Endothelial cell of umbilical vein (primary cell): ENCODE results near the gene RPL36AL. TPM values are rescaled to one million over a fixed set of nuclear protein-coding genes. Genes with fewer than 3 reads are reported as not detected.

Experiments
- BruUV-seq: library from RNA; stranded (reverse); fragments of 400-500 nt; replicated peaks from 2 replicates; lab custom pipeline; 2021; lab: Mats Ljungman, UMichigan
- CTCF ChIA-PET: fragments of 300-600, 350-600 bp; sonication (Branson Sonifier 250); formaldehyde crosslinking; loops from one replicate; lab custom pipeline; 2021; ENCODE audit warnings: antibody characterized with exemption, inconsistent platforms; lab: Charles Lee
- POLR2A ChIA-PET: fragments of 300-600, 350-600 bp; sonication (Branson Sonifier 250); formaldehyde crosslinking; loops from one replicate; lab custom pipeline; 2021; ENCODE audit warnings: antibody characterized with exemption, inconsistent platforms; lab: Charles Lee
- DNase-seq: peaks from one replicate; pipeline ENCODE4 v3.0.0-alpha.2; 2011; ENCODE audit warnings: low read depth, low spot score
- FAIRE-seq: peaks from 2 replicates; lab custom pipeline; 2011; peaks lifted over from hg19 to GRCh38; lab: Jason Lieb, UNC
- H2AFZ ChIP-seq: 2 replicates; pipeline ENCODE4 v1.6.0; 2012; ENCODE audit warnings: low read depth, low read length, control low read depth, inconsistent platforms
- H3K27ac ChIP-seq: 2 replicates; pipeline ENCODE4 v1.5.1; 2011; ENCODE audit warnings: low read depth, mild to moderate bottlenecking, control low read depth, low read length, moderate library complexity; ENCODE audit not compliant: insufficient read depth
- H3K27me3 ChIP-seq, 2 experiments: 2 replicates each; pipeline versions ENCODE4 v1.6.0 to v1.6.1; 2011; ENCODE audit warnings: low read length in 2 of 2, mixed read lengths in 1 of 2; ENCODE audit not compliant: control insufficient read depth in 2 of 2, insufficient read depth in 2 of 2
- H3K36me3 ChIP-seq, 2 experiments: 2 replicates in 1 of 2; 3 replicates in 1 of 2; pipeline ENCODE4 v1.5.1; 2011; ENCODE audit warnings: low read length in 2 of 2, mild to moderate bottlenecking in 1 of 2, moderate library complexity in 1 of 2; ENCODE audit not compliant: control insufficient read depth in 2 of 2, insufficient read depth in 2 of 2; ENCODE audit errors: extremely low read depth in 1 of 2
- H3K4me1 ChIP-seq: 3 replicates; pipeline ENCODE4 v1.5.1; 2011; ENCODE audit warnings: mild to moderate bottlenecking, low read length; ENCODE audit not compliant: control insufficient read depth, insufficient read depth; ENCODE audit errors: extremely low read depth
- H3K4me2 ChIP-seq: 2 replicates; pipeline ENCODE4 v1.6.1; 2011; ENCODE audit warnings: low read length, control low read depth, mixed read lengths; ENCODE audit not compliant: insufficient read depth
- H3K4me3 ChIP-seq, 3 experiments: fragments of 200-600 bp in 1 of 3; sonication (generic), shearing (Covaris generic) in 1 of 3; replicated peaks in 1 of 3; 2 replicates each; pipeline ENCODE4 v1.5.1; 2011 to 2016; ENCODE audit warnings: control low read depth in 3 of 3, low read length in 3 of 3, mild to moderate bottlenecking in 2 of 3, inconsistent platforms in 1 of 3, low read depth in 1 of 3, moderate library complexity in 1 of 3; ENCODE audit not compliant: insufficient read depth in 1 of 3
- H3K79me2 ChIP-seq: 2 replicates; pipeline ENCODE4 v1.6.0; 2012; ENCODE audit warnings: low read length, inconsistent platforms; ENCODE audit not compliant: control insufficient read depth, insufficient read depth
- H3K9ac ChIP-seq: replicated peaks from 2 replicates; pipeline ENCODE3; 2011; ENCODE audit warnings: low read length, control low read depth; ENCODE audit not compliant: insufficient read depth; ENCODE audit errors: extremely low read depth
- H3K9me1 ChIP-seq: replicated peaks from 3 replicates; pipeline ENCODE4 v1.6.0; 2011; ENCODE audit warnings: mild to moderate bottlenecking, low read length; ENCODE audit not compliant: control insufficient read depth, insufficient read depth; ENCODE audit errors: extremely low read depth
- H3K9me3 ChIP-seq: replicated peaks from 2 replicates; pipeline ENCODE4 v1.5.1; 2012; ENCODE audit warnings: low read length, inconsistent platforms; ENCODE audit not compliant: control insufficient read depth, insufficient read depth
- H4K20me1 ChIP-seq: replicated peaks from 2 replicates; pipeline ENCODE3; 2011; ENCODE audit warnings: mild to moderate bottlenecking, low read length; ENCODE audit not compliant: control insufficient read depth, insufficient read depth; ENCODE audit errors: extremely low read depth
- EZH2 ChIP-seq: IDR thresholded peaks from 2 replicates; pipeline ENCODE4 v1.6.1; 2012; ENCODE audit warnings: borderline replicate concordance, low read depth, mild to moderate bottlenecking, moderate library complexity, low read length, inconsistent platforms; ENCODE audit not compliant: severe bottlenecking
- FOS ChIP-seq: IDR thresholded peaks from 2 replicates; pipeline ENCODE4 v1.6.1; 2011; ENCODE audit warnings: mild to moderate bottlenecking, low read length, moderate library complexity, borderline replicate concordance; ENCODE audit not compliant: insufficient read depth
- JUN ChIP-seq: IDR thresholded peaks from 2 replicates; pipeline ENCODE4 v1.6.1; 2011; ENCODE audit warnings: borderline replicate concordance, low read depth; ENCODE audit not compliant: insufficient read length, insufficient read depth
- MYC ChIP-seq: IDR thresholded peaks from one replicate; pipeline ENCODE4 v1.6.1; 2011; ENCODE audit warnings: mild to moderate bottlenecking, low read depth, low read length
- POLR2A ChIP-seq: IDR thresholded peaks from 2 replicates; pipeline ENCODE4 v1.6.1; 2012; ENCODE audit warnings: low read depth, mild to moderate bottlenecking, control low read depth, low read length
- POLR2AphosphoS5 ChIP-seq: IDR thresholded peaks from 2 replicates; pipeline ENCODE4 v1.6.1; 2012; ENCODE audit warnings: low read depth, mild to moderate bottlenecking, control low read depth, low read length, moderate library complexity; ENCODE audit not compliant: insufficient read depth
- dilution Hi-C: fragments of 300-500 bp; cut with MboI; formaldehyde crosslinking; loops from one replicate; pipeline ENCODE4 v1.15.0; 2019; ENCODE audit warnings: low sequenced_read_pairs; ENCODE audit not compliant: extremely low pct_ligation_motif_present
- intact Hi-C: fragments of 100-400 bp; cut with micrococcal nuclease; formaldehyde crosslinking; loops from one replicate; pipeline ENCODE4 v1.10.0; 2022
- polyA plus RNA-seq, 4 experiments: library from polyadenylated mRNA; depleted of rRNA in 3 of 4; stranded (reverse) in 3 of 4; unstranded in 1 of 4; fragments of >200 nt; gene quantifications; 2 replicates each; pipeline versions ENCODE4 v1.2.1 to v1.2.3, GENCODE V29; 2011 to 2012; ENCODE audit warnings: missing spikeins in 1 of 4
- total RNA-seq: library from RNA; stranded (reverse); gene quantifications from 2 replicates; pipeline ENCODE4 v1.2.3, GENCODE V29; 2021
- TF ChIP-seq, protein P1 (sequence below): IDR thresholded peaks from 2 replicates; pipeline ENCODE4 v1.6.1; 2011; ENCODE audit not compliant: insufficient read depth, insufficient read length
- TF ChIP-seq, protein P2 (sequence below), 2 donors: IDR thresholded peaks; 1 replicate in 1 of 2; 2 replicates in 1 of 2; pipeline ENCODE4 v1.5.1; 2011; ENCODE audit warnings: low read length in 2 of 2, mild to moderate bottlenecking in 2 of 2, moderate library complexity in 2 of 2, control low read depth in 1 of 2, inconsistent platforms in 1 of 2, low read depth in 1 of 2; ENCODE audit not compliant: insufficient read depth in 1 of 2; ENCODE audit errors: extremely low read depth in 1 of 2

The RPL36AL gene
- total and polyA plus RNA-seq, 2 donors (not counting 3 experiments of a cell fraction or from before 2014, with no cell fraction given): 174 to 251 TPM

DNA sequence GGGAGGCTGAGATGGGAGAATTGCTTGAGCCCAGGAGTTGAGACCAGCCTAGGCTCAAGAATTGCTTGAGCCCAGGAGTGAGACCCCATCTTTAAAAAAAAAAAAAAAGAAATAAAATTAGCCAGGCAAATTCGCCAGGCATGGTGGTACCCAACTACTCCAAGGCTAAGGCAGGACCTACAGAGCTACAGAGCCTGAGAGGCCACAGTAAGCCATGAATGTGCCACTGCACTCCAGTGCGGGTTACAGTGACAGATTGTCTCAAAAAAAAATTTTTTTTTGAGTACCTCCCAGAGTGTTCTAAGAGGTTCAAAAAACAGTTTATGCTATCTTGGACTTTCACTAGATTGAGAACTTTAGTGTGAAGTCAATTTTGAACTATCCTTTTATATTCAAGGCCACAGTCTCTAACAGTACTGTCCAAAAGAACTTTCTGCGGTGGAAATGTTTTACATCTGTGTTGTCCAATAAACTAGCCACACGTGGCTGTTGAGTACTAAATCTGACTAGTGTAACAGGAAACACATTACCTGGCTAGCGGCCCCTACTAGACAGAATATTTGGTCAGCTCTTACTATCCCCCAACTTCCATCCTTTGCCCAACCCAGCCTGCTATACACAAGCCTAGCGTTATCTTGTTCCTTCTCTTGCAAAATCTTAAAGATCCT is 2.4 kb downstream of the RPL36AL start:
- H2AFZ ChIP-seq: no peak overlapping the region
- H3K9ac ChIP-seq: no peak overlapping the region
- H3K9me3 ChIP-seq: no peaks in the 10 kb centered on the region
- H3K4me2 ChIP-seq: no peak overlapping the region
- peaks cover 59% of the 10 kb centered on the region for H3K79me2 ChIP-seq
- intact Hi-C loops (no loop called here), dilution Hi-C loops (no loop called here)
- peaks cover 2% of the 10 kb centered on the region for H3K9me1 ChIP-seq
- H3K27me3 ChIP-seq: no peaks in the 10 kb centered on the region
- no peak overlapping the region for H3K27ac ChIP-seq
- POLR2A ChIA-PET: no interaction called here
- H3K4me3 ChIP-seq: no peak overlapping the region
- CTCF ChIA-PET: no interaction called here
- peaks cover 0 to 6% of the 10 kb centered on the region in 2 experiments for H3K36me3 ChIP-seq
- BruUV-seq: no TSS peak
- H4K20me1 ChIP-seq: no peaks in the 10 kb centered on the region
- FAIRE-seq (no peak), DNase-seq (no peak)
- TF ChIP-seq EZH2 (no peak), POLR2A (no peak), JUN (no peak), FOS (no peak), MYC (no peak), POLR2AphosphoS5 (no peak)
- TF ChIP-seq, protein P1, sequence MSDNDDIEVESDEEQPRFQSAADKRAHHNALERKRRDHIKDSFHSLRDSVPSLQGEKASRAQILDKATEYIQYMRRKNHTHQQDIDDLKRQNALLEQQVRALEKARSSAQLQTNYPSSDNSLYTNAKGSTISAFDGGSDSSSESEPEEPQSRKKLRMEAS: no peak
- TF ChIP-seq, protein P2, sequence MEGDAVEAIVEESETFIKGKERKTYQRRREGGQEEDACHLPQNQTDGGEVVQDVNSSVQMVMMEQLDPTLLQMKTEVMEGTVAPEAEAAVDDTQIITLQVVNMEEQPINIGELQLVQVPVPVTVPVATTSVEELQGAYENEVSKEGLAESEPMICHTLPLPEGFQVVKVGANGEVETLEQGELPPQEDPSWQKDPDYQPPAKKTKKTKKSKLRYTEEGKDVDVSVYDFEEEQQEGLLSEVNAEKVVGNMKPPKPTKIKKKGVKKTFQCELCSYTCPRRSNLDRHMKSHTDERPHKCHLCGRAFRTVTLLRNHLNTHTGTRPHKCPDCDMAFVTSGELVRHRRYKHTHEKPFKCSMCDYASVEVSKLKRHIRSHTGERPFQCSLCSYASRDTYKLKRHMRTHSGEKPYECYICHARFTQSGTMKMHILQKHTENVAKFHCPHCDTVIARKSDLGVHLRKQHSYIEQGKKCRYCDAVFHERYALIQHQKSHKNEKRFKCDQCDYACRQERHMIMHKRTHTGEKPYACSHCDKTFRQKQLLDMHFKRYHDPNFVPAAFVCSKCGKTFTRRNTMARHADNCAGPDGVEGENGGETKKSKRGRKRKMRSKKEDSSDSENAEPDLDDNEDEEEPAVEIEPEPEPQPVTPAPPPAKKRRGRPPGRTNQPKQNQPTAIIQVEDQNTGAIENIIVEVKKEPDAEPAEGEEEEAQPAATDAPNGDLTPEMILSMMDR (IDR thresholded peaks at IDR 0.05; ENCODE audit: extremely low read depth in 1 of 2, insufficient read depth in 1 of 2, low read depth in 1 of 2, low read length in 2 of 2): no peak
- peaks cover 18% of the 10 kb centered on the region for H3K4me1 ChIP-seq
